ENCODE measurements around the gene AGMO.

- TF ChIP-seq, protein P1, sequence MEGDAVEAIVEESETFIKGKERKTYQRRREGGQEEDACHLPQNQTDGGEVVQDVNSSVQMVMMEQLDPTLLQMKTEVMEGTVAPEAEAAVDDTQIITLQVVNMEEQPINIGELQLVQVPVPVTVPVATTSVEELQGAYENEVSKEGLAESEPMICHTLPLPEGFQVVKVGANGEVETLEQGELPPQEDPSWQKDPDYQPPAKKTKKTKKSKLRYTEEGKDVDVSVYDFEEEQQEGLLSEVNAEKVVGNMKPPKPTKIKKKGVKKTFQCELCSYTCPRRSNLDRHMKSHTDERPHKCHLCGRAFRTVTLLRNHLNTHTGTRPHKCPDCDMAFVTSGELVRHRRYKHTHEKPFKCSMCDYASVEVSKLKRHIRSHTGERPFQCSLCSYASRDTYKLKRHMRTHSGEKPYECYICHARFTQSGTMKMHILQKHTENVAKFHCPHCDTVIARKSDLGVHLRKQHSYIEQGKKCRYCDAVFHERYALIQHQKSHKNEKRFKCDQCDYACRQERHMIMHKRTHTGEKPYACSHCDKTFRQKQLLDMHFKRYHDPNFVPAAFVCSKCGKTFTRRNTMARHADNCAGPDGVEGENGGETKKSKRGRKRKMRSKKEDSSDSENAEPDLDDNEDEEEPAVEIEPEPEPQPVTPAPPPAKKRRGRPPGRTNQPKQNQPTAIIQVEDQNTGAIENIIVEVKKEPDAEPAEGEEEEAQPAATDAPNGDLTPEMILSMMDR (IDR thresholded peaks at IDR 0.05; ENCODE audit: poor library complexity, severe bottlenecking): no peak
- no peak for TF ChIP-seq MXI1 (conservative IDR thresholded peaks at IDR 0.05; ENCODE audit: poor library complexity, severe bottlenecking)
- TF ChIP-seq EZH2 (IDR thresholded peaks at IDR 0.05; ENCODE audit: borderline replicate concordance, insufficient read depth, low read length, poor library complexity, severe bottlenecking): no peak
- TF ChIP-seq TAF1 (IDR thresholded peaks at IDR 0.05; ENCODE audit: low read depth): no peak
These were observed 348.7 kb downstream of the AGMO start for GRCh38 chr7:15213093-15213492.

All from neural cell (in vitro differentiated cells).